MCF 10A (cell line): Measurements from ENCODE around the gene LRFN4. TPM values are rescaled to one million over a fixed set of nuclear protein-coding genes. Genes with fewer than 3 reads are reported as not detected.

ENCODE experiments used
- BruUV-seq: library from RNA; stranded (reverse); fragments of 400-500 nt; replicated peaks from 2 replicates; lab custom pipeline; 2021; lab: Mats Ljungman, UMichigan
- CTCF ChIA-PET: fragments of 300-600 bp; sonication (Branson Sonifier 250); formaldehyde crosslinking; extraction: SDS; loops from one replicate; lab custom pipeline; 2021; ENCODE audit warnings: antibody characterized with exemption, inconsistent platforms; lab: Yijun Ruan, JAX
- POLR2A ChIA-PET: fragments of 300-600, 350-650 bp; sonication (Branson Sonifier 250); formaldehyde crosslinking; extraction: SDS; loops from one replicate; lab custom pipeline; 2020; ENCODE audit warnings: antibody characterized with exemption, inconsistent platforms; lab: Yijun Ruan, JAX
- DNase-seq: peaks from one replicate; pipeline ENCODE4 v3.0.0-alpha.2; 2018; ENCODE audit not compliant: unreplicated experiment
- H3K27ac Mint-ChIP-seq: one replicate; pipeline ENCODE4 v1.8.0; 2022; ENCODE audit warnings: mild to moderate bottlenecking, low read depth, mixed read lengths; ENCODE audit not compliant: unreplicated experiment
- H3K27me3 Mint-ChIP-seq: one replicate; pipeline ENCODE4 v1.8.0; 2022; ENCODE audit warnings: mixed read lengths; ENCODE audit not compliant: insufficient read depth, unreplicated experiment
- H3K36me3 Mint-ChIP-seq: one replicate; pipeline ENCODE4 v1.8.0; 2022; ENCODE audit warnings: mild to moderate bottlenecking, moderate library complexity, mixed read lengths; ENCODE audit not compliant: insufficient read depth, unreplicated experiment
- H3K4me1 Mint-ChIP-seq: one replicate; pipeline ENCODE4 v1.8.0; 2022; ENCODE audit warnings: mixed read lengths; ENCODE audit not compliant: insufficient read depth, unreplicated experiment
- H3K4me3 Mint-ChIP-seq: one replicate; pipeline ENCODE4 v1.8.0; 2022; ENCODE audit warnings: mild to moderate bottlenecking, moderate library complexity, mixed read lengths; ENCODE audit not compliant: unreplicated experiment
- H3K9me3 Mint-ChIP-seq: one replicate; pipeline ENCODE4 v1.8.0; 2022; ENCODE audit warnings: mixed read lengths; ENCODE audit not compliant: unreplicated experiment
- intact Hi-C: fragments of 100-400 bp; cut with micrococcal nuclease; formaldehyde crosslinking; loops from 2 replicates; pipeline ENCODE4 v1.14.1; 2022
- total RNA-seq: library from RNA; stranded (reverse); gene quantifications from 2 replicates; pipeline ENCODE4 v1.2.3, GENCODE V29; 2022
- TF ChIP-seq, protein P1 (sequence below): fragments of 200-600 bp; IDR thresholded peaks from one replicate; pipeline ENCODE4 v1.8.0; 2022; ENCODE audit warnings: antibody characterized with exemption, mild to moderate bottlenecking; ENCODE audit not compliant: unreplicated experiment

Gene LRFN4
- total RNA-seq, 1 experiment from 2014 or later, result 30.4 TPM

DNA sequence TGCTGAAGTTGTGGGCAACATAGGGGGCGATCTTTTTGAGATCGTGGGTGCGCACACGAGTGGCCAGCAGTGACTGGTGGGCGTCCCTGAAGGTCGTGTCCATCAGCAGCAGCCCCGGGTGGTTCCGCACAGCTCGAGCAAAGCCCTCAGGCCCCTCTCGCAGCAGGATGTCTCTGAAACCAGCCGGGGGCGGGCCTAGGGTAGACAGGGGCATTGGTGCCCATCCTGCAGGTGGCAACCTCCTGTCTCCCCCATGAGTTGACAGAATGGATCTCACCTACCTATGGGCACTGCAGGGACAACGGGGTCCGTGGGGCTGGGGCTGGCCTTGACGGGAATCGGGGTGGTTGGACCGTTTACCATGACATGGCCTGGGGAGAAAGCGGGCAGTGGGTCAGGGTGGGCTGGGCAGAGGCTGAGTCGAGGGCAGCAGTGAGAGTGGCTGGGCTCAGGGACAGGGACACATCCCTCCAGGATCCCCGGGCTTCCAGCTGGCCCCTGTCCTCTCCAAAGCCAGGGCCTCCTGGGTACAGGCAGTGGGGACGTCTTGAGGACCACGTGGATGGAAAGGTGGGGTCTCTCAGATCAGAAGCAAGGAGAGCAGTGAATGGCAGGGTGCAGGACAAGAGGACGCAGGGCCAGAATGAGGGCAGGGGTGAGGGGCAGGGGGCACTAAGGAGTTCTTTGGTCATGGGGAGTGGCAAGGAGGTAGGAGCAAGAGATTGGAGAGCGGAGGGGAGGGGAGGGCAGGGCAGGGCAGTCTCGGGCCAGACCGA is 4.2 kb upstream of the LRFN4 start:
- ChIA-PET POLR2A (interaction anchor here (0.6 to 5.5 kb wide), 3 partner anchors 9 to 100 kb away, joined by 3 to 74 read pairs (median 4); partner anchors contain the start of gene RCE1), CTCF (interaction anchor here (0.7 kb wide), 1 partner anchor 310 kb away, joined by 3 read pairs; no protein-coding TSS in a partner anchor)
- Mint-ChIP-seq H3K4me1 (peaks cover 6% of the 10 kb centered on the region), H3K36me3 (peaks cover 46% of the 10 kb centered on the region), H3K4me3 (no peak overlapping the region), H3K27me3 (no peaks in the 10 kb centered on the region), H3K27ac (no peak overlapping the region), H3K9me3 (no peaks in the 10 kb centered on the region)
- TF ChIP-seq, protein P1, sequence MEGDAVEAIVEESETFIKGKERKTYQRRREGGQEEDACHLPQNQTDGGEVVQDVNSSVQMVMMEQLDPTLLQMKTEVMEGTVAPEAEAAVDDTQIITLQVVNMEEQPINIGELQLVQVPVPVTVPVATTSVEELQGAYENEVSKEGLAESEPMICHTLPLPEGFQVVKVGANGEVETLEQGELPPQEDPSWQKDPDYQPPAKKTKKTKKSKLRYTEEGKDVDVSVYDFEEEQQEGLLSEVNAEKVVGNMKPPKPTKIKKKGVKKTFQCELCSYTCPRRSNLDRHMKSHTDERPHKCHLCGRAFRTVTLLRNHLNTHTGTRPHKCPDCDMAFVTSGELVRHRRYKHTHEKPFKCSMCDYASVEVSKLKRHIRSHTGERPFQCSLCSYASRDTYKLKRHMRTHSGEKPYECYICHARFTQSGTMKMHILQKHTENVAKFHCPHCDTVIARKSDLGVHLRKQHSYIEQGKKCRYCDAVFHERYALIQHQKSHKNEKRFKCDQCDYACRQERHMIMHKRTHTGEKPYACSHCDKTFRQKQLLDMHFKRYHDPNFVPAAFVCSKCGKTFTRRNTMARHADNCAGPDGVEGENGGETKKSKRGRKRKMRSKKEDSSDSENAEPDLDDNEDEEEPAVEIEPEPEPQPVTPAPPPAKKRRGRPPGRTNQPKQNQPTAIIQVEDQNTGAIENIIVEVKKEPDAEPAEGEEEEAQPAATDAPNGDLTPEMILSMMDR, result no peak
- intact Hi-C loops, result loop anchor here (10.0 kb wide), 1 partner anchor 202 kb away; the partner anchor contains the start of gene RHOD
- no TSS peak for BruUV-seq
- DNase-seq, result no peak

DNA sequence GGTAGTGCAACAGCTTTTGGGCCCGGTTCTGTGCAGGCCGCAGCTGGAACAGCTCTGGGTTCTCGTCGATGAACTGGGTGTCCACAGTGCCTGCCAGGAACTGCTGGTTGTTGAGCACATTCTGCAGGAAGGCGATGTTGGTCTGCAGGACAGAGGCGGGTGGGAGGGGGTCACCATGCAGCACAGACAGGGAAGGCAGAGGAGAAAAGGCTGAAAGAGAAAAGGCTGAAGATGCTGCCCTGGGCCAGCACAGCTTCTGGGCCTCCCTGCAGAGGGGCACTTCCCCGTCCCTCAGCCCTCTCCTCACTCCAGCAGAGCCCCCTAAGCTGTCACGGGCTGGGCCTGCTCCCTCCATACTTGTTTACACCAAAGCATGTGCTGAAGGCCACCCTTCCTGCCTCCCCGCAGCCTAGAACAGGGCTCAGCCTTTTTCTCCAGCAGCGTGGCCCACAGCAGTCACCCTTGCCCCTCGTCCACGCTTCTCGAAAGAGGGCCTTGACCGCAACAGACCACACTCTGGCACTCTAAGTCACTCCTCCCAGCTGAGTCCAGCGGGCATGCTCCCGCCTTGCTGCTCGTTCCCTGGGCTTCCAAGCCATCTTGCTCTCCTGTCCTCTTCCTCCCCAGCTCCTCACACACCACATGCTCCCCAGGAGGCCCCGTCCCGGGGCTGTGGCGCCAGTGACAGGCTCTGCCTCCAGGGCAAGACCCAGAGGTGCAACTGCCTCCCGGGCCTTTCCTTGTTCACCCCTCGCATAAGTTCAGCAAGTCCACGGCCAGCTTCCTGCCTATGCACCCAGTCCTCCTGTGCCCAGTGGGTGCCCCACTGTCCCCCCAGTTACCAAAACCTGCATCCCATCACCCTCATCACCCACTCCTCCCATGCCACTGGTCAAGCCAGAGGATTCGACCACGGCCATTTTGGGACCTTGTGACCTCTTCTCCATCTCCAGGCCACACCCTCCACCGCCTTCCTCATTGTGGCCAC is 3.3 kb upstream of the LRFN4 start:
- H3K27ac Mint-ChIP-seq, result no peak overlapping the region
- H3K4me1 Mint-ChIP-seq, result peaks cover 6% of the 10 kb centered on the region
- BruUV-seq, result no TSS peak
- peaks cover 46% of the 10 kb centered on the region for H3K36me3 Mint-ChIP-seq
- ChIA-PET CTCF (interaction anchor here (1.2 kb wide), 1 partner anchor 9 kb away, joined by 3 read pairs; no protein-coding TSS in a partner anchor), POLR2A (interaction anchor here (5.5 kb wide), 1 partner anchor 10 kb away, joined by 74 read pairs; the partner anchor contains the start of gene RCE1)
- H3K4me3 Mint-ChIP-seq, result no peak overlapping the region
- H3K9me3 Mint-ChIP-seq, result no peaks in the 10 kb centered on the region
- no peaks in the 10 kb centered on the region for H3K27me3 Mint-ChIP-seq
- intact Hi-C loops, result loop anchor here (10.0 kb wide), 1 partner anchor 201 kb away; the partner anchor contains the start of gene RHOD
- no peak for DNase-seq
- TF ChIP-seq, protein P1, result no peak

DNA sequence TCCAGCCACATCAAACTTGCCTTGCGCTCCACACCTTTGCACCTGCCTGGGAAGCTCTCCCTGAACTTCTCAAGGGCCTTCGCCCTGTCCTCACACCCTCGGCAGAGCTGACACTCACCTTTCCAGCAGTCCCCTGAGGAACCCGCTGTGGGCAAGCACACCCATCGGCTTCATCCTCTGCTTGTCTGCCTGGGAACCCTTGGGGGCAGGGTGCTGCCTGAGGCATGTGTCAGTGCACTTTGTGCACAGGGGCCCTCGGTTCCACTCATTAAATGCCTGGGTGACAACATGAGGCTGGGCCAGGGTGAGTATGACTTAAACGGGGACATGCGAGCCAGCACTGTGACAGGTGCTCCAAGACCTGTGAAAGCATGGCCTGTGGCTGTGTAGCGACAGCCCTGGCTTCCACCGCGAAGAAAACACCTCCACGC is 2.6 kb upstream of the LRFN4 start:
- intact Hi-C loops, result loop anchor here (10.0 kb wide), 1 partner anchor 201 kb away; the partner anchor contains the start of gene RHOD
- POLR2A ChIA-PET, result interaction anchor here (0.6 to 5.5 kb wide), 4 partner anchors 11 to 274 kb away, joined by 5 to 74 read pairs (median 16); partner anchors contain the start of genes PC and RCE1
- Mint-ChIP-seq H3K27ac (no peak overlapping the region), H3K4me3 (no peak overlapping the region), H3K9me3 (no peaks in the 10 kb centered on the region), H3K4me1 (peaks cover 6% of the 10 kb centered on the region), H3K36me3 (peaks cover 45% of the 10 kb centered on the region), H3K27me3 (no peaks in the 10 kb centered on the region)
- no peak for DNase-seq
- no TSS peak for BruUV-seq
- CTCF ChIA-PET, result interaction anchor here (0.8 to 1.2 kb wide), 2 partner anchors 10 to 528 kb away, joined by 3 read pairs; no protein-coding TSS in a partner anchor
- TF ChIP-seq, protein P1, result no peak
